ENCODE data around the gene TBCA.
"Not testable (repeated sequence)": the region's sequence is repeated elsewhere in the genome, so short reads cannot be mapped to it uniquely, and the experiment has no call there.

TBCA gene

GRCh38 chr5:77761606-77762005 lies 14.5 kb downstream of the TBCA start:
- DNase-seq (ENCODE audit: extremely low read depth, low read depth), result no peak
- TF ChIP-seq CTCF (IDR thresholded peaks at IDR 0.05; ENCODE audit: low read depth, low read length), result no peak

GRCh38 chr5:77758141-77758938 lies 17.8 kb downstream of the TBCA start:
- DNase-seq (ENCODE audit: extremely low read depth, low read depth), result no peak
- TF ChIP-seq CTCF (IDR thresholded peaks at IDR 0.05; ENCODE audit: low read depth, low read length), result no peak

GRCh38 chr5:77751328-77752023 lies 24.7 kb downstream of the TBCA start:
- DNase-seq (ENCODE audit: extremely low read depth, low read depth), result no peak
- no peak for TF ChIP-seq CTCF (IDR thresholded peaks at IDR 0.05; ENCODE audit: low read depth, low read length)

- DNase-seq (ENCODE audit: extremely low read depth, low read depth), result not testable (repeated sequence)
These were observed 25.2 kb downstream of the TBCA start for GRCh38 chr5:77750928-77751327.

GRCh38 chr5:77748160-77748559 lies 28.0 kb downstream of the TBCA start:
- no peak for DNase-seq (ENCODE audit: extremely low read depth, low read depth)
- TF ChIP-seq CTCF (IDR thresholded peaks at IDR 0.05; ENCODE audit: low read depth, low read length), result no peak

GRCh38 chr5:77744116-77744515 lies 32.0 kb downstream of the TBCA start:
- no peak for DNase-seq (ENCODE audit: extremely low read depth, low read depth)
- no peak for TF ChIP-seq CTCF (IDR thresholded peaks at IDR 0.05; ENCODE audit: low read depth, low read length)

- no peak for TF ChIP-seq CTCF (IDR thresholded peaks at IDR 0.05; ENCODE audit: low read depth, low read length)
- no peak for DNase-seq (ENCODE audit: extremely low read depth, low read depth)
These were observed 33.0 kb downstream of the TBCA start for GRCh38 chr5:77743181-77743580.

All from AG09319 (cell line).